H1 (cell line): ENCODE data around the gene PTPRF. TPM values are rescaled to one million over a fixed set of nuclear protein-coding genes. Genes with fewer than 3 reads are reported as not detected.

Source experiments
- CTCF ChIA-PET: fragments of 300-600 bp; sonication (Branson Sonifier 250); formaldehyde crosslinking; loops from one replicate; lab custom pipeline; 2021; ENCODE audit not compliant: partially characterized antibody; lab: Charles Lee
- POLR2A ChIA-PET: fragments of 300-600 bp; sonication (Branson Sonifier 250); formaldehyde crosslinking; loops from one replicate; lab custom pipeline; 2021; ENCODE audit warnings: inconsistent platforms; ENCODE audit not compliant: partially characterized antibody; lab: Charles Lee
- DNase-seq, 2 experiments: peaks; one replicate each; pipeline versions ENCODE4 v3.0.0 to v3.0.0-alpha.2; 2010 to 2022; ENCODE audit warnings: low spot score in 2 of 2, low read depth in 1 of 2, mixed read lengths in 1 of 2
- FAIRE-seq: peaks from 2 replicates; lab custom pipeline; 2011; peaks lifted over from hg19 to GRCh38; lab: Jason Lieb, UNC
- H2AFZ ChIP-seq: 2 replicates; pipeline ENCODE4 v1.8.1; 2012; ENCODE audit warnings: low read length, inconsistent platforms
- H2AK5ac ChIP-seq: 2 replicates; pipeline ENCODE4 v1.6.1; 2013; ENCODE audit warnings: low read depth, low read length
- H2BK120ac ChIP-seq: replicated peaks from 2 replicates; pipeline ENCODE3; 2013; ENCODE audit warnings: low read depth, low read length, inconsistent platforms
- H2BK12ac ChIP-seq: 2 replicates; pipeline ENCODE4 v1.6.1; 2013; ENCODE audit warnings: low read depth, low read length
- H2BK15ac ChIP-seq: 2 replicates; pipeline ENCODE4 v1.6.1; 2013; ENCODE audit warnings: low read length
- H2BK20ac ChIP-seq: 2 replicates; pipeline ENCODE4 v1.6.1; 2013; ENCODE audit warnings: low read length
- H2BK5ac ChIP-seq: 2 replicates; pipeline ENCODE4 v1.6.1; 2013; ENCODE audit warnings: low read depth, low read length
- H3K14ac ChIP-seq: 2 replicates; pipeline ENCODE4 v1.6.1; 2013; ENCODE audit warnings: inconsistent platforms; ENCODE audit not compliant: insufficient read length
- H3K18ac ChIP-seq: 2 replicates; pipeline ENCODE4 v1.6.1; 2013; ENCODE audit warnings: low read length; ENCODE audit errors: extremely low read depth
- H3K23ac ChIP-seq: 2 replicates; pipeline ENCODE4 v1.6.1; 2013; ENCODE audit warnings: inconsistent platforms; ENCODE audit not compliant: insufficient read length
- H3K23me2 ChIP-seq: 2 replicates; pipeline ENCODE4 v1.6.1; 2013; ENCODE audit warnings: low read depth, low read length
- H3K27ac ChIP-seq: 2 replicates; pipeline ENCODE4 v1.6.1; 2011; ENCODE audit warnings: low read depth, low read length, inconsistent platforms
- H3K27me3 ChIP-seq, 4 experiments: replicated peaks in 1 of 4; 1 replicate in 1 of 4; 2 replicates in 3 of 4; pipeline versions ENCODE4 v1.6.1 to v1.8.1; 2011 to 2013; ENCODE audit warnings: low read length in 3 of 4, mild to moderate bottlenecking in 3 of 4, inconsistent platforms in 2 of 4, mixed read lengths in 2 of 4, moderate library complexity in 1 of 4; ENCODE audit not compliant: control insufficient read depth in 3 of 4, insufficient read depth in 3 of 4; ENCODE audit errors: extremely low read depth in 1 of 4
- H3K36me3 ChIP-seq, 4 experiments: 2 replicates each; pipeline versions ENCODE4 v1.6.1 to v1.8.1; 2011 to 2013; ENCODE audit warnings: mild to moderate bottlenecking in 4 of 4, low read length in 3 of 4, moderate library complexity in 2 of 4, control low read depth in 1 of 4, inconsistent platforms in 1 of 4; ENCODE audit not compliant: insufficient read depth in 4 of 4, control insufficient read depth in 2 of 4
- H3K4ac ChIP-seq: replicated peaks from 2 replicates; pipeline ENCODE3; 2013; ENCODE audit warnings: low read length, low read depth, mixed read lengths, inconsistent platforms; ENCODE audit not compliant: insufficient read length
- H3K4me1 ChIP-seq, 4 experiments: replicated peaks in 1 of 4; 1 replicate in 1 of 4; 2 replicates in 3 of 4; pipeline versions ENCODE4 v1.6.1 to v1.8.1; 2011 to 2013; ENCODE audit warnings: low read length in 3 of 4, inconsistent platforms in 2 of 4, mixed read lengths in 1 of 4; ENCODE audit not compliant: insufficient read depth in 4 of 4, control insufficient read depth in 3 of 4
- H3K4me2 ChIP-seq, 2 experiments: 2 replicates each; pipeline versions ENCODE4 v1.6.1 to v1.8.1; 2011 to 2013; ENCODE audit warnings: low read depth in 2 of 2, low read length in 2 of 2, control low read depth in 1 of 2, inconsistent platforms in 1 of 2, mild to moderate bottlenecking in 1 of 2; ENCODE audit not compliant: insufficient read depth in 1 of 2
- H3K4me3 ChIP-seq, 4 experiments: fragments of 200-600, 300-600 bp in 1 of 4; sonication (generic), shearing (Covaris generic), sonication (Bioruptor Twin) in 1 of 4; 2 replicates each; pipeline versions ENCODE4 v1.5.1 to v1.8.1; 2011 to 2016; ENCODE audit warnings: low read length in 4 of 4, low read depth in 3 of 4, control low read depth in 2 of 4, inconsistent platforms in 2 of 4, mild to moderate bottlenecking in 2 of 4, mixed read lengths in 1 of 4, moderate library complexity in 1 of 4; ENCODE audit not compliant: insufficient read depth in 2 of 4; ENCODE audit errors: extremely low read depth in 1 of 4
- H3K56ac ChIP-seq: replicated peaks from 2 replicates; pipeline ENCODE3; 2013; ENCODE audit warnings: low read depth, mild to moderate bottlenecking, mixed read lengths, low read length, inconsistent platforms; ENCODE audit not compliant: insufficient read length
- H3K79me1 ChIP-seq: 2 replicates; pipeline ENCODE4 v1.6.1; 2013; ENCODE audit warnings: low read depth, low read length, control low read depth
- H3K79me2 ChIP-seq, 2 experiments: 2 replicates each; pipeline versions ENCODE4 v1.6.1 to v1.8.1; 2012 to 2013; ENCODE audit warnings: low read length in 2 of 2, mild to moderate bottlenecking in 2 of 2, inconsistent platforms in 1 of 2; ENCODE audit not compliant: insufficient read depth in 2 of 2, control insufficient read depth in 1 of 2
- H3K9ac ChIP-seq, 4 experiments: replicated peaks in 1 of 4; 1 replicate in 1 of 4; 2 replicates in 3 of 4; pipeline versions ENCODE4 v1.6.1 to v1.8.1; 2011 to 2013; ENCODE audit warnings: low read depth in 3 of 4, low read length in 3 of 4, control low read depth in 2 of 4, mild to moderate bottlenecking in 2 of 4, moderate library complexity in 2 of 4, inconsistent platforms in 1 of 4; ENCODE audit errors: extremely low read depth in 1 of 4
- H3K9me3 ChIP-seq, 2 experiments: 2 replicates each; pipeline versions ENCODE4 v1.6.1 to v1.8.1; 2012 to 2013; ENCODE audit warnings: mild to moderate bottlenecking in 2 of 2, moderate library complexity in 2 of 2, control low read depth in 1 of 2, inconsistent platforms in 1 of 2, low read depth in 1 of 2, low read length in 1 of 2, mixed read lengths in 1 of 2; ENCODE audit not compliant: insufficient read depth in 2 of 2
- H4K20me1 ChIP-seq, 2 experiments: replicated peaks in 1 of 2; 2 replicates each; pipeline versions ENCODE3 to v1.8.1; 2011 to 2013; ENCODE audit warnings: inconsistent platforms in 2 of 2, low read length in 2 of 2, mild to moderate bottlenecking in 1 of 2; ENCODE audit not compliant: insufficient read depth in 2 of 2, control insufficient read depth in 1 of 2
- H4K5ac ChIP-seq: 2 replicates; pipeline ENCODE4 v1.6.1; 2013; ENCODE audit warnings: low read length, low read depth, mixed read lengths, inconsistent platforms; ENCODE audit not compliant: insufficient read length
- H4K8ac ChIP-seq: 2 replicates; pipeline ENCODE4 v1.8.0; 2013; ENCODE audit warnings: mild to moderate bottlenecking, moderate library complexity, low read length, inconsistent platforms; ENCODE audit not compliant: insufficient read depth; ENCODE audit errors: extremely low read depth
- H4K91ac ChIP-seq: replicated peaks from 2 replicates; pipeline ENCODE3; 2013; ENCODE audit warnings: low read length, mixed read lengths, inconsistent platforms; ENCODE audit not compliant: insufficient read length
- BCL11A ChIP-seq, 2 experiments: IDR thresholded peaks; one replicate each; pipeline ENCODE4 v1.6.1; 2011; ENCODE audit warnings: low read depth in 2 of 2, low read length in 2 of 2, mild to moderate bottlenecking in 2 of 2
- CBX8 ChIP-seq: fragments of 300-800, 300-1000 bp; sonication (generic); IDR thresholded peaks from 2 replicates; pipeline ENCODE4 v1.7.1; 2016; ENCODE audit warnings: low read depth, low read length, borderline replicate concordance
- CHD2 ChIP-seq: IDR thresholded peaks from 2 replicates; pipeline ENCODE4 v1.6.1; 2012; ENCODE audit warnings: low read length, improper control_type of control experiment
- EP300 ChIP-seq, 2 experiments: IDR thresholded peaks; 1 replicate in 1 of 2; 2 replicates in 1 of 2; pipeline ENCODE4 v1.6.1; 2011 to 2012; ENCODE audit warnings: low read depth in 2 of 2, low read length in 2 of 2, mild to moderate bottlenecking in 2 of 2, borderline replicate concordance in 1 of 2, inconsistent platforms in 1 of 2, moderate library complexity in 1 of 2
- NANOG ChIP-seq: IDR thresholded peaks from 2 replicates; pipeline ENCODE4 v1.6.1; 2011; ENCODE audit warnings: low read length, low read depth, mild to moderate bottlenecking, inconsistent platforms; ENCODE audit not compliant: insufficient read depth, poor library complexity, severe bottlenecking
- RAD21 ChIP-seq, 2 experiments: IDR thresholded peaks in 1 of 2; conservative IDR thresholded peaks in 1 of 2; 2 replicates each; pipeline ENCODE4 v1.6.1; 2011; ENCODE audit warnings: low read depth in 2 of 2, low read length in 2 of 2, improper control_type of control experiment in 1 of 2, inconsistent platforms in 1 of 2, mild to moderate bottlenecking in 1 of 2, moderate library complexity in 1 of 2
- RBBP5 ChIP-seq: IDR thresholded peaks from 2 replicates; pipeline ENCODE4 v1.7.1; 2012; ENCODE audit warnings: low read depth, mild to moderate bottlenecking, inconsistent platforms, low read length, moderate library complexity, borderline replicate concordance
- RFX5 ChIP-seq: IDR thresholded peaks from 2 replicates; pipeline ENCODE4 v1.6.1; 2011; ENCODE audit warnings: low read depth, low read length, improper control_type of control experiment, borderline replicate concordance
- RNF2 ChIP-seq: fragments of 200-900, 300-1000 bp; sonication (generic); IDR thresholded peaks from 2 replicates; pipeline ENCODE4 v1.7.1; 2016; ENCODE audit warnings: borderline replicate concordance, low read depth, mild to moderate bottlenecking, antibody characterized with exemption, low read length; ENCODE audit not compliant: poor library complexity, severe bottlenecking; ENCODE audit errors: missing control alignments
- SRF ChIP-seq: IDR thresholded peaks from 2 replicates; pipeline ENCODE4 v1.6.1; 2011; ENCODE audit warnings: mild to moderate bottlenecking, low read depth, low read length, moderate library complexity
- TCF12 ChIP-seq: IDR thresholded peaks from 2 replicates; pipeline ENCODE4 v1.6.1; 2011; ENCODE audit warnings: low read depth, mild to moderate bottlenecking, low read length
- WGBS, 2 experiments: shearing (Covaris generic) in 1 of 2; methylation state at CpG; one replicate each; pipeline versions ENCODE4 v1.1.6 to v1.1.7; 2013 to 2015; ENCODE audit warnings: low lambda C conversion rate in 2 of 2, mixed read lengths in 2 of 2, inconsistent platforms in 1 of 2, low coverage in 1 of 2, missing lambda C conversion rate in 1 of 2; ENCODE audit not compliant: insufficient replicate concordance in 2 of 2, insufficient coverage in 1 of 2, insufficient read length in 1 of 2; ENCODE audit errors: extremely low coverage in 1 of 2, missing lambda C conversion rate in 1 of 2; 5-methylcytosine and 5-hydroxymethylcytosine counted together
- polyA plus RNA-seq, 7 experiments: library from polyadenylated mRNA; depleted of rRNA in 3 of 7; stranded (reverse) in 5 of 7; unstranded in 2 of 7; fragments of >200 nt in 5 of 7; fragments of 200-250 nt in 2 of 7; gene quantifications; 1 replicate in 5 of 7; 2 replicates in 1 of 7; 4 replicates in 1 of 7; pipeline versions ENCODE4 v1.2.1 to v1.2.3, GENCODE V29; 2011 to 2013; ENCODE audit warnings: missing spikeins in 2 of 7, mixed read lengths in 2 of 7
- total RNA-seq: library from RNA; stranded (reverse); fragmentation: NEBNext Ultra II Directional; extraction: Animal tissue kit (Norgen Biotek cat#: 25700); gene quantifications from 2 replicates; pipeline ENCODE4 v1.2.1, GENCODE V29; 2021
- TF ChIP-seq, protein P1 (sequence below): IDR thresholded peaks from 2 replicates; pipeline ENCODE4 v1.6.1; 2011; ENCODE audit warnings: low read depth, mild to moderate bottlenecking, low read length; ENCODE audit not compliant: insufficient read depth

The PTPRF gene
- total and polyA plus RNA-seq, 2 of the 8 experiments (the other 6 are each of a cell fraction or from before 2014, with no cell fraction given) = 136 to 231 TPM

DNA sequence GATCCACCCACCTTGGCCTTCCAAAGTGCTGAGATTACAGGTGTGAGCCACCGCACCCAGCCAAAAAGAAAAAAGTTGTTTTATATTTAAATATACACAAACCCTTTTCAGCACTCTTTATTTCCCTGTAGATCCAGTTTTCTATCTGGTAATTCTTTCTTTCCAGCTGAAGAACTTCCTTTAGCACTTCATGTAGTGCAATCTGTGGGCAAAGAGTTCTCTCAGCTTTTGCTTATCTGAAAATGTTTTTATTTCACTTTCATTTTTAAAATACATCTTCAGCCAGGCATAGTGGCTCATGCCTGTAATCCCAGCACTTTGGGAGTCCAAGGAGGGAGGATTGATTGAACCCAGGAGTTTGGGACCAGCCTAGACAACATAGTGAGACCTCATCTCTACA lies 48.5 kb upstream of the PTPRF start:
- WGBS, 2 experiments = 85% methylated on average over 1 of the region's 1 CpG; no CpG with 5 or more reads in 1 of the 2 experiments
- CTCF ChIA-PET = no interaction called here

More for the DNA sequence above, 48.5 kb upstream of the PTPRF start:
- Histone ChIP-seq H4K8ac (no peak overlapping the region), H3K27ac (no peak overlapping the region), H3K14ac (no peak overlapping the region), H2BK120ac (no peak overlapping the region), H3K23ac (no peak overlapping the region), H3K79me2 (no peaks in the 10 kb centered on the region), H2BK20ac (no peak overlapping the region), H2AFZ (no peak overlapping the region), H3K4me2 (no peak overlapping the region), H3K36me3 (no peaks in the 10 kb centered on the region), H3K79me1 (no peaks in the 10 kb centered on the region), H3K4me3 (no peak overlapping the region), H2AK5ac (no peak overlapping the region), H4K5ac (no peak overlapping the region), H3K9me3 (no peaks in the 10 kb centered on the region), H2BK12ac (no peak overlapping the region), H3K4me1 (no peaks in the 10 kb centered on the region), H3K4ac (no peak overlapping the region), H2BK15ac (no peak overlapping the region), H4K91ac (no peak overlapping the region), H3K56ac (no peak overlapping the region), H3K9ac (no peak overlapping the region), H3K27me3 (no peaks in the 10 kb centered on the region), H3K23me2 (no peaks in the 10 kb centered on the region), H2BK5ac (no peak overlapping the region), H4K20me1 (no peaks in the 10 kb centered on the region), H3K18ac (no peak overlapping the region)
- FAIRE-seq (no peak), DNase-seq (no peak)
- POLR2A ChIA-PET = interaction anchor here (1.2 kb wide), 1 partner anchor 14 kb away, joined by 4 read pairs; no protein-coding TSS in a partner anchor
- no peak for TF ChIP-seq NANOG
- no peak for TF ChIP-seq RBBP5
- TF ChIP-seq BCL11A (IDR thresholded peaks at IDR 0.05; ENCODE audit: low read depth in 2 of 2, low read length in 2 of 2) = no peak
- TF ChIP-seq RNF2 = no peak
- no peak for TF ChIP-seq CHD2
- no peak for TF ChIP-seq RAD21 (IDR thresholded peaks at IDR 0.05 in 1 of 2, conservative IDR thresholded peaks at IDR 0.05 in 1 of 2; ENCODE audit: low read depth in 2 of 2, low read length in 2 of 2)
- TF ChIP-seq CBX8 = no peak
- no peak for TF ChIP-seq TCF12
- no peak for TF ChIP-seq SRF
- no peak for TF ChIP-seq EP300 (IDR thresholded peaks at IDR 0.05; ENCODE audit: borderline replicate concordance in 1 of 2, low read depth in 2 of 2, low read length in 2 of 2)
- TF ChIP-seq, protein P1, sequence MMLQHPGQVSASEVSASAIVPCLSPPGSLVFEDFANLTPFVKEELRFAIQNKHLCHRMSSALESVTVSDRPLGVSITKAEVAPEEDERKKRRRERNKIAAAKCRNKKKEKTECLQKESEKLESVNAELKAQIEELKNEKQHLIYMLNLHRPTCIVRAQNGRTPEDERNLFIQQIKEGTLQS = no peak
- TF ChIP-seq RFX5 = no peak
